Activated T-cell treated with anti-CD3 and anti-CD28 coated beads, Interleukin-2, amount 50 U/mL, for 1 hour (primary cell): Measurements from ENCODE around the gene ZNF746.
"Not testable (repeated sequence)": the region's sequence is repeated elsewhere in the genome, so short reads cannot be mapped to it uniquely, and the experiment has no call there.

Experiments used
- DNase-seq: peaks from one replicate; pipeline ENCODE4 v3.0.0-alpha.2; 2020

Gene ZNF746

DNA sequence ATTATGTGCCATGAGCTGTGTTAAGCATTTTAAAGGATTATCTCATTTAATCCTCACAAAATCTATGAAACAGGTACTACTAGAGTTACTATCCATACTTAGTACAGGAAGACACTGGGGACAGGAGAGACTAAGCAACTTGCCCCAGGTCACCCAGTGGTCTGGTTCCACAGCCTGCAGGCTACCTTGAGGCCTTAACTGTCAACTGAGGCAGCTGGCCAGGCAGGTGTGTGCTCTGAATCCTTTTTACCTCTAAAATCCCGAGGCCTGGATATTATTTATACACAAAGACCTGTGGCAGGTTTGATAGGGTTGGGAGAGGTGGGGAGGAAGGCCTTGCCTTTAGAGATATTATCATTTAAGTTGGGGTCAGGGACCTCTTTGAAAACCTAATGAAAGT is 39.8 kb downstream of the ZNF746 start:
- DNase-seq = no peak

DNA sequence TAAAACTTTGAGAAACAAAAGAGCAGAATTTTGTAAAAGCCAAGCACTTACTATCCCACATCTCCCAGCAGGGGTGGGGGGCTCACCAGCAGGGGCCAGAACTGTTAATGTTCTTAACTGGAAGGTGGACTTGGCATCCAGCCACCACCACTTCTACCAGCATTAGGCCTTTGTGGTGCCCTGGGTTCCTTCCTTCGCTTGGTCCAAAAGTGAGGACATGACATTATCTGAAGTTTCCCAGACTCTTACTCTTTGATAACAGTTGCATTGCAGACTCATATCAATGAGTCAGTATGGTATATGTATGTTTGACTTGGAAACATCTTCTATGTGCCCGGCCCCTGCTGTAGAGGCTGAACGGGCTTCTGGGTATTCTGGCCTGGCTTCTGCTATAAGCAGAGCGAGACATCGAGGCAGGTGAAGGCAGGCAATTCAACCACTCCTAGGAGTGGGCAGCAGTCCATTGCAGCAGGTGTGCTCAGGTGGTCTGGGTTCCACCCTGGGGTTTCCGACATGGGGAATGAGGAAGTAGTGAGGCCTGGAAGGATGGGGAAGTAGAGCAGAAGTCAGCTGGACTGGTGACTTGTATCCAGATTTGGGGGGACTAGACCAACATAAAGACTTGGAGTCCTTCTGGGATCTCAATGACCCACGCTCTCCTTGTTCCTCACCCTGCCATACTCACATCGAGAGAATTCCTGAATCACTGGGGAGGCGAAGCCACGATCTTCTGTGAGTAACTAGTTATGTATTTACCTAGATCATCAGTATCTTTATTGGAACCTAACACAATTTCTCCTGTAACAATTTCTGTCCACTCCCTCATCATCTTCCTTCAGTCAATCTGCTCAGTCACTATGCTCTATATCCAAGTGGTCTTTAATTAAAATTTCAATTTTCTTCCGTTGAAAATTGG is 40.8 kb downstream of the ZNF746 start:
- no peak for DNase-seq

DNA sequence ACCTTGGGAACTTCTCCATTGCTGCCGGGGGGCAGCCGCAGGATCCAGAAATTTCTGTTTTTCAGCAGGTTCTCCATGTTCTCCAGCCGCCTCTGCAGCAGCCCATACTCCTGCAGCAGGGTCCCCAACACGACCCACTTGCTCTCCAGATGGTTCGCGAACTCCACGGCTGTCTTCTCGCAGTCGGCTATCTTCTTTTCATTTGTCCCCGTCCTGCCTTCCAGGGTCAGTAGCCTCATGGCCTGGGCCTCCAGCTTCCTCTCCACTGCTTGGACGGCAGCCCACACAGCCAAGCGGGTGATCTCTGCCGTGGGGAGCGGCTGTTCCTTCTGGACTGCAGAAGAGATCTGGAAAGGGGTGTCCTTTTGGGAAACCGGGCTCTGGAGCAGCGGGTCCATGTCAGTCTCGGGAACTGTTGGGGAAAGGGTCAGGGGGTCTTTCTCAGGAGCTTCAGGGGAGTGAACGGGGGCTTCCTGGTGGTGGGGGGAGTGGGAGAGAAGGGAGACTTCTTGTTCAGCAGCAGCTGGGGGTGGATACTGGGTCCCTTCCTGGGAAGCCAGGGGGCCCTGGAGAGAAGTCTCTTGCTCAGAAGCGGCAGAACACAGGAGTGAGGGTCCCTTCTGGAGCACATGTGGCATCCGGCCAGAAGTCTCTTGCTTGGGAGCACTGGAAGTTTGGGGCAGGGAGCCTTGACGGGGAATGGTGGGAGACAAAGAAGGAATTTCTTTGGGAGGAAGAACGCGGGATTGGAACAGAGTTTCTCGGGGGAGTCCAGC is 42.2 kb downstream of the ZNF746 start:
- no peak for DNase-seq

DNA sequence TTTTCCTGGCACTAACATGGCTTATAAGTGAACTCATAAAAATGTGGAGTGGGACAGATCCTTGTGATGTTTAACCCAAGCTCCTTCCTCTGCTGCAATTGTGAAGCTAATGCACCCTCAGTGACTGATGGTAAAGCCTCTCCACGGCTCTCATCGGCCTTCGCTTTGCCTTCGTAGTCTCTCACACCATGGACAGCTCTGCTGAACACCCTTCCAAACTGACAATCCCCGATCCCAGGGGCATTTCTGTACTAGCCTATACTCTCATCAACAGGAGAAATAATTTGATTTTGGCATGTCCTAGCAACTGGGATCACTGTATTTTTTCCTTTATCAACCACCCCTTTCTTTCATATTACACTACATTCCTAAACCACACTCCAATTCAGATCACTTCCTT is 42.9 kb downstream of the ZNF746 start:
- no peak for DNase-seq

DNA sequence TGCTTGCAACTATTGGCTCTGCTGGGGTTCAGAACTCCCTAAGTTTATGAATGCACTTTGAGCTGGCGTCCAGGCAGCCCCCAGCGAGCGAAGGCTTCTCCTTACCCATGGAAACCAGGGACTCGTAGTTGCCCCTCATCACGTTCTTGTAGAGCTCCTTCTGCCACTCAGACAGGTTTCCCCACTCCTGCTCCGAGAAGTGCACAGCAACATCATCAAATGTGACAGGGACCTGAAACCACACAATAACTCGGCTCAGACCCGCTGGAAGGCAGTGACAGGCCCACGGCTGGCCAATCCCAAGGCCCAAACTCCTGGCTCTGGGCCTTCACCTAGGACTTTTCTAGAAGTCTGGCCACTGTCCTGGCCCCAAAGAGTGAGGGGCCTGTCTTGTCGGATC is 43.6 kb downstream of the ZNF746 start:
- DNase-seq = no peak

DNA sequence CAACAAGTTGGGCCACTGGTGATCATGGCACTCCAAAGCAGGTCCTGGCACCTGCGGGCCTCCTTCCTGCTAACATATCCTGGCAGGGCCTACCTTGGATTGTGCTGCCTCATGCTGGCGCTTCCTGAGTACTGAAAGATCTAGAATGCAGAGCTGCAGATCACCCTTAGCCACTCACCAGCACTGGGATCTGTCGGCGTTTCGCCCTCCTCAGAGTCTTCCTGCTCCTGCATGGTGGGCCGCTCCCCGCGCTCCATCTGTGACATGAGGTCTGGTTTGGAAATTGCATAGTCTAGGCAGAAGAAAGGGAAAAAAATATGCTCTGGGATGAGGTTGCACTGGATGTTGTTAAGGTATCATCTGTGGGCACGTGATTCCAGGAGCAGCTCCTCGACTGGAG is 46.8 kb downstream of the ZNF746 start:
- DNase-seq = no peak

DNA sequence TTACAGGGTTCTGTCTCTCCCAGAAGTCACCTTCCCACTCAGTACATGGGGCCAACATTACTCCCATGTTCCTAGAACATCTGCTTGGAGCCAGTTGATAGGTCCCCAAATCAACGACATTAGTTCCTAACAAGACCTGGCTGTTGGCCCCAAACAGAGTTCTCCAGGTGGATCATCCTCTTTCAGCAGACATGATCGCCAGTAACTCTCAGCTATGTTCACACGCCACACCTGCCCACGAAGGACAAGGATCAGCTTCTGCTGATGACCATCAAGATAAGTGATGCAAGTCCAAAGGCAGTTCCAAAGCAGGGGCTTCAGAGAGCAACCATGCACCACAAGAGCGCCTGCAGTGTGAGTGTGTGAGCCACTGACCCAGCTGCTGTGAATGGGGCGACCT is 47.7 kb downstream of the ZNF746 start:
- no peak for DNase-seq

DNA sequence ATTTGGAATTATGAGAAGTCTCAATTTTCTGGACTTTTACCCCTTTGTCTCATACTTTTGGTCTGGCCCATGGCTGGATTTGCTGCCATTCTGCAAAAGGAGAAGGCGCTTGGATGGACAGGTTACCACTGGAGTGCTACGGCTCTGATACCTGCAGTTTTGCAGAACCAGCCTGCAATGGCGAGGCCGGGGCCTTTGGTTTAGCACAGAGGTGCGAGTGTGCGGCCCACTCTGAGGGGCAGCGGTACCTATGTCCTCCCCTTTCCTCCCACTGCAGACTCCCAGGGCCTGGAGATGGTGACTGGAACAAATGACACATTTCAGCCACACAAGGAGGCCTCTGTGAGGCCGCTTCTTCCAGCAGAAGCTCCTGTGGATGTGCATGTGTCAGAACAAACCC is 48.6 kb downstream of the ZNF746 start:
- no peak for DNase-seq

DNA sequence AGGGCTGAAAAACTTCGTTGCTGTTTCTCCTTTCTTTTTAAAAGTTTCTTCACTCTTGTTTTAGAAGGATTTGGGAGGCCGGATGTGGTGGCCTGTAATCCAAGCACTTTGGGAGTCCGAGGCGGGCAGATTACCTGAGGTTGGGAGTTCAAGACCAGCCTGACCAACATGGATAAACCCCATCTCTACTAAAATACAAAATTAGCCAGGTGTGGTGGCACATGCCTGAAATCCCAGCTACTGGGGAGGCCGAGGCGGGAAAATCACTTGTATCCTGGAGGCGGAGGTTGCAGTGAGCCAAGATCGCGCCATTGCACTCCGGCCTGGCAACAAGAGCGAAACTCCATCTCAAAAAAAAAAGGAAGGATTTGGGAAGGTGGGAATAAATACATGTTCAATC is 51.6 kb downstream of the ZNF746 start:
- not testable (repeated sequence) for DNase-seq

DNA sequence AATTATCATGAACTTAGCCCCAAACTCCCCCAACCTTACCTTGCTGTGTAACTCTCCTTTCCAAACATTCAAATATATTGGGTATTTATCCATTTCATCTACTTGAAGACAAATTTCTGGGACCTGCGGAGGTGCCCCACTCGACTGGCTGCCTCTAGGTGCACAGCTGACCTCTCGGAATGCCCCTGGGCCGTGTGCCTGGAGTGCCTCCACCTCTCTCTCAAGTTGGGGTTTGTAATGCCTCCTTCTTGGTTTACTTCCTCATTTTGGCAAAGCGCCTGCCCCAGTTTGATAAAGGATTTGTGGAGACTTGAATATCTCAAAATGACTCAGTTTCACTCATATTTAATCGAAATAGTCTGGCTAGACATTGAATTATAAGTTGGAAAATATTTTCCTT is 53.3 kb downstream of the ZNF746 start:
- no peak for DNase-seq

DNA sequence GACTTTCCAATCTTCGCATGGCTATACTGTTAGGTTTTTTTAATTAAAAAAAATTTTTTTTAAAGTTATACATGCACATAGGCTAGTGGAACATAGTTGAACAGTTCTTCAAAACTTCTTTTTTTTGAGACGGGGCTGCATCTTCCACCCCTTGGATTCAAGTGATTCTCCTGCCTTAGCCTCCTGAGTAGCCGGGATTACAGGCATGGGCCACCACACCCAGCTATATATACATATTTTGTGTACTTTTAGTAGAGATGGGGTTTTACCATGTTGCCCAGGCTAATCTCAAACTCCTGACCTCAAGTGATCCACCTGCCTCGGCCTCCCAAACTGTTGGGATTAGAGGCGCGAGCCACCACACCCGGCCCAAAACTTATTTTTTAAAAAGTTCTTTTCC is 54.1 kb downstream of the ZNF746 start:
- DNase-seq = no peak

DNA sequence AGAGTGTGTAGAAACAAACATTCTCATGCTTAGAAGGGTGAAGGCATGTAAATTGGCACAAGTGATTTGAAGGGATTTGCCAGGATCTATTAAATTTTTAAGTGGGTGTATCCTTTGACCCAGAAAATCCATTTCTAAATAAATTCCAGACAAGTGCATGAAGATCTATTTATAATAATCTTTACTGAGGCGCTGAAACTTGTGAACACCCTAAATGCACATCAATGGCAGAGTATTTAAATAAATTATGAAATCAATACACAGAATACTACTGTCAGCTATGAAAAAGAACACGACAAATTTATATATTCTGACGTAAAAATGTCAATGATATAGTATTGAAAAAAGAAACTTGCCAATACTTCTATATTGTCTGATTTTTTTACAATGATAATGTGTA is 54.7 kb downstream of the ZNF746 start:
- DNase-seq = no peak

DNA sequence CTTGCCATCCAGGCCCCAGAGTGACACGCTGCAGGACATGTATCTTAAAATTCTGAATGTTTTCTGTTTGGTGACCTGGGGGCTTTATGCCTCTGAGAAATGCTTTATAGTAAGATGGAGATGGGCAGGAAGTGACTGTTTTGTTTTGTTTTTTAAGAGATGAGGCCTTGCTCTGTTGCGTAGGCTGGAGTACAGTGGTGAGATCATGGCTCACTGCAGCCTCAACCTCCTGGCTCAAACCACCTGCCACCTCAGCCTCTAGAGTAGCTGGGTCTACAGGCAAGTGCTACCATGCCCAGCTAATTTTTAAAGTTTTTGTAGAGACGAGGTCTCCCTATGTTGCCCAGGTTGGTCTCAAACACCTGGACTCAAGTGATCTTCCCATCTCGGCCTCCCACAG is 57.4 kb downstream of the ZNF746 start:
- DNase-seq = no peak

DNA sequence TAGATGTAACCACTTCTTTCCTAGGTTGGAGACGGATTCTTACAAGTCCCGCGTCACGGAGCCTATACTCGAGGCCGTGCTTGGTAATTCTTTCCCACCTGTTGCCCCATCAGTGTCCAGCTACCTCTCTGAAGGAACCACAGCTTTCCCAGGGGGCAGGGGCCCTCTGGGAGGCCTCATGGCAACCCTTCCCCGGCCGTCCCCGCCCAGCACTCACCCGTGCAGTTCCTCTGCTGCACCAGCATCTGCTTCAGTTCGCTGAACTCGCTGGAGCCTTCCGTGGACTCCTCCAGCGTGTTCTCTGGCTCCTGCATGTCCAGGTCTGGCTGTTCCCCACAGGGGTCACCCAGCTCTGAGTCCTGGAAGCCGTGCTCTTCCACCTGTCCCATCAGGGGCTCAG is 61.3 kb downstream of the ZNF746 start:
- no peak for DNase-seq

DNA sequence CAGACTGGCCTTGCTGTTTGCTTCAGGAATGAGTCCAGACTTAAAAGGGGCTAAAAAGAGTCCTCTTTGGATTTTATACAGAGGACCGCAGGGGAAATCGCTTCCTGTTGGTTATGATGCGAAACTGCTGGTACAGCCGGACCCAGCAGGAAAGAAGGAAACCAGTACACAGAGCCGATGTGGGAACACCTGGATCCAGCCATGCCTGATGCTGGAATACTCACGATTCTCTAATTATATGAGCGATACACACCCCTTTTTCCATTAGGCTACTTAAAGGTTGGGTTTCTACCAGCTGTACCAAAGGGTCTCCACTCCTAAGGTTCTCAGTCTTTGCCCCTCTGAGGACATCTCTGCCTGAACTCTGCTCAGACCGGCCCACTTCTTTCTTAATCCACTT is 64.5 kb downstream of the ZNF746 start:
- no peak for DNase-seq

DNA sequence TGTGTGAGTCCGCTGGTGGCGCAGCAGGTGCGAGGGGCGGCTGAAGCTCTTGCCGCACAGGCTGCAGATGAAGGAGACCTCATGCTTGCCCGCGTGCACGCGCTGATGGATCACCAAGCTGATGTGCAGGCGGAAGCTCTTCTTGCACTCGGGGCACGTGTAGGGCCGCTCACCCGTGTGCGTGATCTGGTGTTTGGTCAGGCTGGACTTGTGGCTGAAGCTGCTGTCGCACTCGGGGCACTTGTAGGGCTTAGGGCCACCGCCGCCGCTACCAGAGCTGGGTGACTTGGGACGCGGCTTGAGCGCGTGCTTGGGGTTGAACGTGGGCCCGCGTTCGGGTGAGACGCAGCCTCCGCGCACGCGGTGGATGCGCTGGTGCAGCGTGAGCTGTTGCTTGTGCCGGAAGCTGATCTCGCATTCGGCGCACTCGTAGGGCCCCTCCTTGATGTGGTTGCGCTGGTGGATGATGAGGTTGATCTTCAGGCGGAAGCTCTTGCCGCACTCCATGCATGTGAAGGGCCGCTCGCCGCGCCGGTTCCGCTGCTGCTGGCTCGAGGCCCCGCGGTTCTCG is 65.4 kb downstream of the ZNF746 start:
- no peak for DNase-seq

DNA sequence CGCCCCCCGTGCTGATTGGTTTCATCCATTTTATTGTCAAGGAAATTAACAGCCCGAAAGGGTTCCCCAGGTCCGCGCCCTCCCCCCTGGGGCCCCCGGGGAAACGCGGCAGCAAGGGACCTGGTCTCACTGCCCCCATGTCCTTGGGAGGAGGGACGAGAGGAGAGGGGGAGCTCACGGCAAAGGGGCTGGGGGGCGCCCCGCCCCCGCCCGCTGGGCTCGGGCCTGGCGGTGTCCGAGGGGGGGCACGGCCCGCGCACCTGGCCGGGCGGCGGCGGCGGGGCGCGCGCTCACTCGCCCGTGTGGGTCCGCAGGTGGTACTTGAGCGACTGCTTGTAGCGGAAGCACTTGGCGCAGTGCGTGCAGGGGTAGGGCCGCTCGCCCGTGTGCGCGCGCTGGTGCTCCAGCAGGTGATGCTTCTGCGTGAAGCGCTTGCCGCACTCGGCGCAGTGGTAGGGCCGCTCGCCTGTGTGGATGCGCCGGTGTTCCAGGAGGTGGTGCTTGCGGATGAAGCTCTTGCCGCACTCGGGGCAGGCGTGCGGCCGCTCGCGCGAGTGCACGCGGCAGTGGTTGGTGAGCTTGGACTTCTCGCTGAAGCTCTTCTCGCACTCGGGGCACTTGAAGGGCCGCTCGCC is 66.0 kb downstream of the ZNF746 start:
- no peak for DNase-seq

DNA sequence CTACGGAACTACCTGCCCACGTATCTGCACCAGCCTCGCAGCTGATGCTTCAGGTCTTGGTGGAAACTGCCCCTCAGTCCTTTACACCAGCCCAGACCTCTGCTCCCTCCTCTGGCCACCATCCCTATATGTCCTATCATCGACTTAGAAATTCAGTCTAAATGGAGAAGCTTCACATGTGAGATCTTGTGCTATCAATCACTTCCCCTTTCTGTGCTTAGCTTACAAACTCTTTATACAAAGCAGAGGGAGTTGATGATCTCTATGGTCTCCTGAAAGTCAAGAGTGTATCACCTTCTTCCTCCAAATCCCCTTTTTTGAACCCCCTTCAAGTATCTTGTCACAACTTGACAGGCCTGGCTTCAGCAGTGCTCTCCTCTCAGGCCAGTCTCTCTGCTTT is 67.4 kb downstream of the ZNF746 start:
- no peak for DNase-seq

DNA sequence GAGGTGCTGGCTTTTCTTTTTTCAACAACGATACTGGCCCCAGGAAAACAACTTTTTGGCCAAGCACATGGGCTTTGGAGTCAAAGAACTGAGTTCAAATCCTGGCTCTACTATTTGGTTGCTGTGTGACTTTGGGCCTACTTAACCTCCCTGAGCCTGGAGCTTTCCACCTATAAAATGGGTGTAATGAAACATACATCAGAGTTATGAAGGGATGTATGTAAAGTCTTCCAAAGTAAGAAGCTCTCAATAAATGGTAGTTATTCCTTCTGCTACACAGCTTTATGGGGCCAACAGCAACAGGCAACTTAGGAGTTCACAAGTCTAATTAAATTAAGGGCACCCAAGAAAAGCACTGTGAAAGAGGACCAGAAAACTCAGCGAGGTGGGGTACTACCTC is 69.7 kb downstream of the ZNF746 start:
- DNase-seq = no peak

DNA sequence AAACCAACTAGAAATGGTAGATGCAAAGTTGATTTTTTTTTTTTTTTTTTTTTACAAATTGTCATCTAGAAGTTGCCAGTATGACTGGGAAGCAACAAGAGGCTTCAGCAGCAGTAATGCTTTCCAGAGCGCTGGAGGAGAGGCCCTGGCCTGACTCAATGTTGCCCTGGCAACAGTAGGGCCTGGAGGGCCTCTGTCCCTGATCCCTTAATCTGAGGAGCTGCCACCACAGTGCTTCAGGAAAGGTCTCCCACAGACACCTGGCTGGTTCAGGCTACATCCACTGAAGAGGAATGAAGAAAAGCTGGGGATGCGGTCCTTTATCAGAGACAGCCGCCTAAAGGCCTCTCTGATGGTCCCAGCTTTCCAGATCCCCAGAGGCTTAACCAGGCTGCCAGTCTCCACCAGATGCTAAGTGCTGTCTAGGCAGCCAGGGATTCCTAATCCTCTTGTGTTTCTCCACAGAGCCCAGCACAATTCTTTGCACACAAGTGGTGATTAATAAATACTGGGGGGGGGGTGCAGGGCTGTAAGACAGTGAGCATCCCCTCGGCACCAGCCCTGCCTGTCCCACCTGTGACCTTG is 70.4 kb downstream of the ZNF746 start:
- no peak for DNase-seq

DNA sequence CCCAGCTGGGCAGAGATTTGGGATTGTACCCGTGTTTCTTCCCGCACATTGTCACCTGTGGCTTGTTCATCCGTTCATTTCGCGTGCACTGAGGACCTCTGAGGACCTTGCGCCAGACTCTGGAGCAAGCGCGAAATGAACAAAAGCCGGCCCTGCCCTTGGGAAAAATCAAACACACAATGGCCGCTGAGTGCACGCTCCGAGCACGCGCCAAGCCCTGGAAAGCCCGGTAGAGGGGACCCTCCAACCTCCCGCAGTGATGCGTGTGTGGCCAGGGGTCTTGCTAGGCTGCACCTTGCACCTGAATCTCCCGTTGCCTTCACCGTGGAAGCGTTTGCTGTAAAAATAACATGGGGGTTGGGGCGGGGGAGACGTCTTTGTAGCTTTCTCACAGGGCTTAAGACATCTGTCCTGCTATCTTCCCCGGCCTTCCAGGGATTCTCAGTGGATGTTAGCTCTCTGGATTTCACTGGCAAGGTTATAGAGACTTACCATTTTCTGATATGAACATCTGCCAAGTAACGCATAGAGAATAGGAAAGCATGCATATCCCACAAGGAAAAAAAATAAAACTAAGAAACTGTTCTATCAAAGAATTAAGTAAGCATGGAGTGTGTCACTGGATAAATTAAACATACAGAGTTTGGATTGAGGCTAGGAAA is 74.0 kb downstream of the ZNF746 start:
- DNase-seq = no peak

DNA sequence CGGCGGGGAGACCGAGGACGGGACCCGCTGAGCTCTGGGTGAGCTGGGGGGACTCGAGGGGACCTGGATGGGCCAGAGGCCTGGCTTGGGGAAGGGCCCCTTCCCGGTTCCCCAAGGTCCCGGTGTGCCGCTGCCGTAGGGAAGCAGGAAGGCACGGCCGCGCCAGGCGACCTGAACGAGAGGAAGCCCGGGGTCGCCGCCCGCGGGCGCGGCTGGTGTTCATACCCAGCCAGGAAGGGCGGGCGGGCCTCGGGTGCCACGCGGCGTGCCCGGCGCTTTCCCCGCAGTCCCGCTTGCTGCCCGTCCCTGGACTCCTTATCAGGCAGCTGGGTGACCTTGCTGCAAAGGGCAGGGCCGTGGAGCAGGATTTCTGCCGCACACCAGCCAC is 74.7 kb downstream of the ZNF746 start:
- peak; percentile 60 for DNase-seq
